Measurements from ENCODE around the gene CUEDC1. TPM values are rescaled to one million over a fixed set of nuclear protein-coding genes. Genes with fewer than 3 reads are reported as not detected.

The CUEDC1 gene
- total and polyA plus RNA-seq, 2 donors (not counting 1 experiment from before 2014, with no cell fraction given): 0.57 TPM; not detected in 1

GRCh38 chr17:57881783-57882351, 73.3 kb downstream of the CUEDC1 start:
- no peak overlapping the region for H3K4me3 ChIP-seq (ENCODE audit: control extremely low read depth in 1 of 5, extremely low read depth in 1 of 5, insufficient read depth in 1 of 5, low read depth in 2 of 5, low read length in 4 of 5)
- H3K27ac ChIP-seq (ENCODE audit: low read length in 2 of 2): no peak overlapping the region
- peaks cover 0 to 15% (median 2%) of the 10 kb centered on the region in 4 experiments for H3K27me3 ChIP-seq (replicated peaks in 1 of 4; ENCODE audit: control extremely low read depth in 1 of 4, control insufficient read depth in 3 of 4, insufficient read depth in 4 of 4, low read length in 3 of 4)
- Mint-ChIP-seq H3K4me3 (no peak overlapping the region), H3K27ac (no peak overlapping the region), H3K9me3 (ENCODE audit: insufficient read depth) (no peaks in the 10 kb centered on the region), H3K4me1 (no peaks in the 10 kb centered on the region), H3K27me3 (peaks cover 21% of the 10 kb centered on the region)
- no peak overlapping the region for H3K9ac ChIP-seq (ENCODE audit: low read length)
- intact Hi-C loops (cut with micrococcal nuclease): no loop called here
- no peaks in the 10 kb centered on the region for H3K9me3 ChIP-seq (ENCODE audit: control extremely low read depth in 1 of 3, control insufficient read depth in 2 of 3, insufficient read depth in 1 of 3, low read length in 2 of 3)
- CTCF ChIA-PET: interaction anchor here (0.9 to 1.3 kb wide), 2 partner anchors 22 to 23 kb away, joined by 3 to 4 read pairs; no protein-coding TSS in a partner anchor
- DNase-seq (no peak), ATAC-seq (ENCODE audit: low read depth) (no peak)
- H4K20me1 ChIP-seq (ENCODE audit: control insufficient read depth, insufficient read depth, low read length, poor library complexity, severe bottlenecking): no peaks in the 10 kb centered on the region
- no peaks in the 10 kb centered on the region for H3K79me2 ChIP-seq (ENCODE audit: control insufficient read depth, insufficient read depth, low read length)
- POLR2A ChIA-PET: no interaction called here
- no peak overlapping the region for H2AFZ ChIP-seq (ENCODE audit: insufficient read depth, low read depth, low read length, poor library complexity, severe bottlenecking)
- 84% methylated on average over 5 of the region's 9 CpGs for WGBS (ENCODE audit: insufficient coverage)
- TF ChIP-seq EZH2 (IDR thresholded peaks at IDR 0.05; ENCODE audit: borderline replicate concordance, insufficient read depth, low read depth, low read length, poor library complexity, severe bottlenecking): no peak
- TF ChIP-seq, protein P1, sequence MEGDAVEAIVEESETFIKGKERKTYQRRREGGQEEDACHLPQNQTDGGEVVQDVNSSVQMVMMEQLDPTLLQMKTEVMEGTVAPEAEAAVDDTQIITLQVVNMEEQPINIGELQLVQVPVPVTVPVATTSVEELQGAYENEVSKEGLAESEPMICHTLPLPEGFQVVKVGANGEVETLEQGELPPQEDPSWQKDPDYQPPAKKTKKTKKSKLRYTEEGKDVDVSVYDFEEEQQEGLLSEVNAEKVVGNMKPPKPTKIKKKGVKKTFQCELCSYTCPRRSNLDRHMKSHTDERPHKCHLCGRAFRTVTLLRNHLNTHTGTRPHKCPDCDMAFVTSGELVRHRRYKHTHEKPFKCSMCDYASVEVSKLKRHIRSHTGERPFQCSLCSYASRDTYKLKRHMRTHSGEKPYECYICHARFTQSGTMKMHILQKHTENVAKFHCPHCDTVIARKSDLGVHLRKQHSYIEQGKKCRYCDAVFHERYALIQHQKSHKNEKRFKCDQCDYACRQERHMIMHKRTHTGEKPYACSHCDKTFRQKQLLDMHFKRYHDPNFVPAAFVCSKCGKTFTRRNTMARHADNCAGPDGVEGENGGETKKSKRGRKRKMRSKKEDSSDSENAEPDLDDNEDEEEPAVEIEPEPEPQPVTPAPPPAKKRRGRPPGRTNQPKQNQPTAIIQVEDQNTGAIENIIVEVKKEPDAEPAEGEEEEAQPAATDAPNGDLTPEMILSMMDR (IDR thresholded peaks at IDR 0.05): no peak
- H3K4me2 ChIP-seq (replicated peaks; ENCODE audit: low read depth, low read length, poor library complexity, severe bottlenecking): no peak overlapping the region
- no peaks in the 10 kb centered on the region for H3K4me1 ChIP-seq (ENCODE audit: control insufficient read depth in 2 of 2, insufficient read depth in 2 of 2, low read length in 2 of 2)
- no peaks in the 10 kb centered on the region for H3K36me3 ChIP-seq (replicated peaks in 1 of 2; ENCODE audit: control extremely low read depth in 1 of 2, control insufficient read depth in 1 of 2, extremely low read depth in 1 of 2, insufficient read depth in 2 of 2, low read length in 1 of 2)

DNA sequence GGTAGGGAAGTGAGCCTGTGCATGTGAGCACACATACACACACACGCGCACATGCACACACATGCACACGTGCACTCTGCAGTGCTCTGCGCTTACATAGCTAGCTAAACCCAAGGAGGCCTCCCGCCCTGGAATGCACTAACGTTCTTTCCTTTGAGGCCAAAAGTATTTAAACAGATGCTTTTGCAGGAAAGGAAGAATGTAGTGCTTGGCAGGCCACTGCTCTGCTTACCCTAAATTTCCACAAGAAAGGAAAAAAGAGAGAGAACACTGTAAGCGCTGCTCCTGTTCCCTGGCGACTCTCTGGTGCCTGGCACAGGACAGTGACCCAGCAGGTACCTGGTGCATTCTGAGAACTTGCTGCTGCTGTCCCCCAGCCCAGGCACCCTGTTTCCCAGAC, 74.1 kb downstream of the CUEDC1 start:
- no peak overlapping the region for H3K27ac ChIP-seq (ENCODE audit: low read length in 2 of 2)

More for the DNA sequence above, 74.1 kb downstream of the CUEDC1 start:
- Mint-ChIP-seq H3K9me3 (ENCODE audit: insufficient read depth) (no peaks in the 10 kb centered on the region), H3K27me3 (peaks cover 28% of the 10 kb centered on the region), H3K4me1 (no peaks in the 10 kb centered on the region), H3K4me3 (no peak overlapping the region), H3K27ac (no peak overlapping the region)
- Histone ChIP-seq H3K27me3 (replicated peaks in 1 of 4; ENCODE audit: control extremely low read depth in 1 of 4, control insufficient read depth in 3 of 4, insufficient read depth in 4 of 4, low read length in 3 of 4) (peaks cover 0 to 22% (median 5%) of the 10 kb centered on the region in 4 experiments), H3K4me1 (ENCODE audit: control insufficient read depth in 2 of 2, insufficient read depth in 2 of 2, low read length in 2 of 2) (no peaks in the 10 kb centered on the region), H2AFZ (ENCODE audit: insufficient read depth, low read depth, low read length, poor library complexity, severe bottlenecking) (no peak overlapping the region), H3K9me3 (ENCODE audit: control extremely low read depth in 1 of 3, control insufficient read depth in 2 of 3, insufficient read depth in 1 of 3, low read length in 2 of 3) (no peaks in the 10 kb centered on the region), H3K9ac (ENCODE audit: low read length) (no peak overlapping the region), H4K20me1 (ENCODE audit: control insufficient read depth, insufficient read depth, low read length, poor library complexity, severe bottlenecking) (no peaks in the 10 kb centered on the region), H3K4me2 (replicated peaks; ENCODE audit: low read depth, low read length, poor library complexity, severe bottlenecking) (no peak overlapping the region), H3K4me3 (ENCODE audit: control extremely low read depth in 1 of 5, extremely low read depth in 1 of 5, insufficient read depth in 1 of 5, low read depth in 2 of 5, low read length in 4 of 5) (no peak overlapping the region), H3K36me3 (replicated peaks in 1 of 2; ENCODE audit: control extremely low read depth in 1 of 2, control insufficient read depth in 1 of 2, extremely low read depth in 1 of 2, insufficient read depth in 2 of 2, low read length in 1 of 2) (no peaks in the 10 kb centered on the region), H3K79me2 (ENCODE audit: control insufficient read depth, insufficient read depth, low read length) (no peaks in the 10 kb centered on the region)
- ATAC-seq (ENCODE audit: low read depth): no peak
- ChIA-PET POLR2A (no interaction called here), CTCF (interaction anchor here (1.3 kb wide), 1 partner anchor 21 kb away, joined by 4 read pairs; no protein-coding TSS in a partner anchor)
- no peak for DNase-seq
- intact Hi-C loops (cut with micrococcal nuclease): no loop called here
- 100% methylated on average over 3 of the region's 8 CpGs for WGBS (ENCODE audit: insufficient coverage)
- TF ChIP-seq, protein P1 (IDR thresholded peaks at IDR 0.05): no peak
- no peak for TF ChIP-seq EZH2 (IDR thresholded peaks at IDR 0.05; ENCODE audit: borderline replicate concordance, insufficient read depth, low read depth, low read length, poor library complexity, severe bottlenecking)

All from B cell (primary cell).